ENCODE results near the gene OR14A16.

DNA sequence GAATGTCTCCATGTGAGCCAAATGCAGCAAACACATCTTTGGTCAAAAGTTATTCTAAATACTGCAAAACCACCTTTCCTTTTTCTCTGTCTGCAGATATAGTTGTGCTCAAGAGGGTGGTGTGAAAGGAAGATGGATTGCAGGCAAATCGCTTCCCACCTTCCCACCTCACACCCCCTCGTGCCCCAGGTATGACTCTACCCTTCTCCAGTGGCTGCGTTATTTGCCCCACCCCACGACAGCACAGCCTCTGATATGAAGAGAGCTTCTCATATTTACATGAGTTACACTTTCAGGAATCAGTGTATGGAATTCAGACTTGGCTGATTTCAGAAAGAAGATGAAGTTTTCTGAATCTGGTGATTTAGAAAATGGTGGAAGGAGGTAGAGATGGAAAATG is 38.8 kb upstream of the OR14A16 start:
- TF ChIP-seq POLR2A (IDR thresholded peaks at IDR 0.05): no peak
- TF ChIP-seq, protein P1, sequence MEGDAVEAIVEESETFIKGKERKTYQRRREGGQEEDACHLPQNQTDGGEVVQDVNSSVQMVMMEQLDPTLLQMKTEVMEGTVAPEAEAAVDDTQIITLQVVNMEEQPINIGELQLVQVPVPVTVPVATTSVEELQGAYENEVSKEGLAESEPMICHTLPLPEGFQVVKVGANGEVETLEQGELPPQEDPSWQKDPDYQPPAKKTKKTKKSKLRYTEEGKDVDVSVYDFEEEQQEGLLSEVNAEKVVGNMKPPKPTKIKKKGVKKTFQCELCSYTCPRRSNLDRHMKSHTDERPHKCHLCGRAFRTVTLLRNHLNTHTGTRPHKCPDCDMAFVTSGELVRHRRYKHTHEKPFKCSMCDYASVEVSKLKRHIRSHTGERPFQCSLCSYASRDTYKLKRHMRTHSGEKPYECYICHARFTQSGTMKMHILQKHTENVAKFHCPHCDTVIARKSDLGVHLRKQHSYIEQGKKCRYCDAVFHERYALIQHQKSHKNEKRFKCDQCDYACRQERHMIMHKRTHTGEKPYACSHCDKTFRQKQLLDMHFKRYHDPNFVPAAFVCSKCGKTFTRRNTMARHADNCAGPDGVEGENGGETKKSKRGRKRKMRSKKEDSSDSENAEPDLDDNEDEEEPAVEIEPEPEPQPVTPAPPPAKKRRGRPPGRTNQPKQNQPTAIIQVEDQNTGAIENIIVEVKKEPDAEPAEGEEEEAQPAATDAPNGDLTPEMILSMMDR (IDR thresholded peaks at IDR 0.05): no peak
